NCI-H82 treated with DMSO at 0.1 percent for 48 hours (cell line): ENCODE measurements around the gene ELAC2.

Experiments
- DNase-seq: peaks from one replicate; lab custom pipeline; 2025; ENCODE audit not compliant: unreplicated experiment; lab: John Stamatoyannopoulos, UW

Gene ELAC2

DNA sequence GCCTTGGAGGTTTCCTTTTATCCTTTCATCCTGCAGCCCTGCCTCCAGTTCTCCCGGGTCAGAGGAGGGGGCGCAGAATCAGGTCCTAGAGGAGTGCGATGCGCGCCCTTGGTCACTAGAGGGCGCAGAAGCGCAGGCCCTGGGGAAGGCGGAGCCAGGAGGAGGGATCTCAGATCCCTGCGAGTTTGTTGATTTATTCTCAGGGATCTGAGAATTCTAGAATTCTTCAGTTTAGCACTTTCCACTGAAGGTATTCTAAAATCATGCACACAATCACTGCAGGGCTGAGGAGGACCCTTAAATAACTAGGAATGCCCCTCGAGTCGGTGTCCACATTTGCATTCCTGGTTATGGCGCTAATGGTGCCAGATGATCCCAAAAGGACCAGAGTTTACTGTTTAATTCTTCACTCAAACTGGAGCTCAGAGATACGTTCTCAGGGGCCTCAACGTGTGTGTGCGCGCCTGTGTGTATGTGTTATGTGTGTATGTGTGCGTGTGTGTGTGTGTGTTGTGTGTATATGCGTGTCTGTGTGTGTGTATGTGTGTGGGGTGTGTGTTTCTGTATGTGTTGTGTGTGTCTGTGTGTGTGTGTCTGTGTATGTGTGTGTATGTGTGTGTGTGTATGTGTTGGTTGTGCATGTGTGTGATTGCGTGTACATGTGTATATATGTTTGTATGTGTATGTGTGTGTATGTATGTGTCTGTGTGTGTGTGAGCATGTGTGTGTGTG lies 6.9 kb upstream of the ELAC2 start:
- no peak for DNase-seq

DNA sequence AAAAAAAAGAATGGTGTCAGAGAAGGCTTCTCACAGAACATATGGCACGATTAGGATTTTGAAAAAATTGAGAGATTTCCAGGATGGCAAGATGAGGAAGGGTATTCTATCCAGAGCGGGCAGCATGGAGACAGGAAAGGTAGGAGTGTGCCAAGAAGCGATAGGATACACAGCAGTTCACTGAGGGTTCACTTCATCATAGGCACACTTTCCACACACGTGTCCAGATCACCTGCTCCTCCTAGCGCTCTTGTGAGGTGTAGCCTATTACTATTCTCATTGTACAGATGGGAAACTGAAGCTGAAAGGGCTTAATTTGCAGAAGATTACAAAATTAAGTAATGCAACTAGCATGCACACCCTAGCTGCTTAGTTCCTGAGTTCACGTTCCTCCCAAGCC lies 6.2 kb upstream of the ELAC2 start:
- DNase-seq, result no peak

DNA sequence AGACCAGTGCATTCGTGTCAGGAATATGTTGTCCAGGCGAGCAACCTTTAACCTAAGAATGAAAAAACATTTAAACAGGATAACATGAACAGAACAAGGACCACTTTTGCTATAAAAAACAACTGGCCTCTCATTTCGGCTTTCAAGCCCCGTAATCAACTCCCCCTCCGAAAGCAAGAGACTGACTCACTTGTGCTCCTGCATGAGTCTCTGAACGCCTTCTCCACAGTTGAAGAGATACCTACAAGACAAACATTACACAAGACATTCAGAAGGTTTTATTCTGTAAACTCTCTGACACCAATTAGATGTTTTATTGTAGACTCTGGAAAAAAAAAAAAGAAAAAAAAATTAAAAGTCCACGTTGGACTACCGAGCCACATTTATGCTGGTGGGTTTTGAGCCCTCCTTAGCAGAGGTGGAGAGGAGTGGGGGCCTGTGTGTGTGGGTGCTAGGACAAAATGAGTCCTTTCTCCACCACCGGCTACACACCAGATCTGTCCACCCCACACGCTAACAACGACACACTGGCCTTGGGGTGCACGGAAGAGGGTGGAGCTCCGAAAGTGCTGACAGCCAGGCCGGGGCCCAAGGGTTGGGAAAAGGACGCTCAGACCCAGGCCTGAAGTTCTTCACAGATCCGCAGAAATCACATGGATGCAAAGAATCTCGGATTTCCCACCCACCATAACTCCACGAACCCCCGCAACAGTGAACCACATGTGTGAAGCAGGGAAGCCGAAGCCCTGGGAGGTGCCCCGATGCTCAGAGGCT lies 759 bp downstream of the ELAC2 start:
- DNase-seq, result no peak

DNA sequence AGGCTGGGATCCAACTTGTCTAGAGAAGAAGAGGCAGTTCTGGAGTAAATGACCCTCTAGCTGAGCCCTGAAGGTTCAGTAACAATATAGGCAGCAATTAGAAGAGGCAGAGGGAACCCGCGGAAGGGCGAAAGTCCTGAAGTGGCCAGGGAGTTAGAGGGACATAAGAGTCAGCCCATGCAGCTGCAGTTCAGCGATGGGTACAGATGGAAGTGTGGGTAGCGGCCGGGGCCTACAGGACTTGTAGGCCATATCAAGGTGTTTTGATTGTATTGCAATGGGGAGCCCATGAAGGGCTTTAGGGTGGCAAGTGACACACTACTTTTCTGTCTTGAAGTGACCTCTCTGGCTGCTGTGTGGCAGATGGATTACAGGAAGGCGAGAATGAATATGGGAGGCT lies 3.0 kb downstream of the ELAC2 start:
- DNase-seq, result no peak

DNA sequence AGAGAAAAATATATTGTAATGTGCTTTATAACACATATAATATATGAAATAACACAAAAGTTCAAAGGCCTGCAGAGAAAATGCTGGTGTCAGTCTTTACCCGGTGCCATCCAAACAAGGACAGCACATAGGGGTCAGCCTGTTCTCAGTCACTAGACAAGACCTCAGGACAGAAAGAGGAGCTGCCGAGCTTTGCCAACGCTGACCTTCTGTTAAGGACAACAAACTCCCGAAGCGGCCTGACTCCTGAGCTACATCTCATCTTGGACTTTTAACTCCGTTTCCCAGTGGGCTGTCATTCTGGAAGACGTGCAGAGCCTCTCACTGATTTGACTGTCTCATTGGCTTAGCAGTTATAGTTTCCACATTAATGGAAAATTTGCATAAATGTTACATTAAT lies 6.9 kb downstream of the ELAC2 start:
- no peak for DNase-seq

DNA sequence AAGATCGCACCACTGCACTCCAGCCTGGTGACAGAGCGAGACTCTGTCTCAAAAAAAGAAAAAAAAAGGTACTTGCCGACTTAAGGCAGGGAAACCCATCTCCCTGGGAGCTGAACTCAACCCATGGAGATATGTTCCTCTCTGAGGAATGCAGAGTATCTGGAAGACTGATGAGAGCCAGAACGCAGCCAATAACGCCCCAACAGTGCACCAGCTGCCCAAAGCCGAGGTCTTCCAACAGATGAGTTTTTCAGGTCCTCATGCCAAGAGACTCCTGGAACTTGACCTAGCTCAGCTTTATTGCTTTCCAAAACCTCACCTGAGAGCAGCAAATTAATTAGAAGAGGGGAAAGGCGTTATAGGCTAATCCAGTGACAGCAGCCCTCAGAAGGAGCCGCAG lies 9.4 kb downstream of the ELAC2 start:
- DNase-seq, result no peak

DNA sequence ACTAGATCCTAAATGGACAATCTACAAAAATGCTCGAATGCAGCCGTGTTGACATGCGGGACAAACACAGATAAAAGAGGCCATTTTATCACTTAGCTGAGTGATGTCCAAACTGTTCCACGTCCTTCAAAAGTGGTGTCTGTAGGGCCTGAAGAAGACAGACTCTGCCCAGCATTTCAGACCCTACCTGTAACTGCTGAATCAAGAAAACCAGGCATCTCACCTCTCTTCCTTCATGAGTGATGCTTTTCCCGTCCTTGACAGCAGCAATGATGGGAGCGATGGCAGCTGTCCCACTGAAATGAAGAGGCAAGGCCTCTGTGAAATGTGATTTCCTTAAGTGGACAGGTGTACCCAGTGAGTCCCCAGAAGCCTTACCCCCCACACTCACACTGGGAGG lies 12.3 kb downstream of the ELAC2 start:
- DNase-seq, result no peak

- no peak for DNase-seq
Measured at GRCh38 chr17:13004336-13004735, 13.5 kb downstream of the ELAC2 start.

DNA sequence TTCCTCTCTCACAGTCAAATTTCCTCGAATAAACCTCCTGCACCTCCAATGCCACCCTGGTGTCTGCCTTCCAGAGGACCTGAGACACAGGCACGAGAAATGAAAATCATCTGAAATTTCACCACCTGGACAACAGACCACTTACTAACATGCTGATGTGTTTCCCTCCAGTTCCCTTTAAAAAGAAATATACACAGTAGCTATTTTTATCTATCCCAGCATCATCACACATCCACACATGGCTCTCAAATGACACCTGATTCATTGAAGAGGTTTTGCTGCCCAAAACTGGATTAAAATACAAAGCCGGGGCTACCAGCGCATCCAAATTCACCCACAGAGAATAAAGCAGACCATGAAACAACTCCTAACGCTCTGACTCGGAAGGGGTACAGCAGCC lies 13.9 kb downstream of the ELAC2 start:
- DNase-seq, result no peak

DNA sequence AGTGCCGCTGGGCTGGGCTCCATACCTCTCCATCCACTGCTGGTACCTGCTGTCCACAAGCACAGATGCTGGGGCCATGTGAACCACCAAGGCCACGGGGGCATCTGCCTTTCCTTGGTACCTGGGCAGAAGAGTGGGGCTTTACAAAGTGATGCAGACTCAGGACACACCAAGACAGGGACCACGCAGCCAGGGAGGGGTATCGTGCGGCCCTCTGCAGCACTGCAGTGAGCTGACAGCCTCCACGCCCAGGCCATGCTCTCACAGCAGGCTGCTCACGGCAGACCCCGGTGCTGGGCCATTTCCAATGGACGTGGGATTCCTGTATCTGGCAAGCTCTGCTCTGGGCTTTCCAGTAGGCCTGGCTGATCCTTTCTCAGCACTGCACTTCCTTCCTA lies 14.4 kb downstream of the ELAC2 start:
- no peak for DNase-seq

DNA sequence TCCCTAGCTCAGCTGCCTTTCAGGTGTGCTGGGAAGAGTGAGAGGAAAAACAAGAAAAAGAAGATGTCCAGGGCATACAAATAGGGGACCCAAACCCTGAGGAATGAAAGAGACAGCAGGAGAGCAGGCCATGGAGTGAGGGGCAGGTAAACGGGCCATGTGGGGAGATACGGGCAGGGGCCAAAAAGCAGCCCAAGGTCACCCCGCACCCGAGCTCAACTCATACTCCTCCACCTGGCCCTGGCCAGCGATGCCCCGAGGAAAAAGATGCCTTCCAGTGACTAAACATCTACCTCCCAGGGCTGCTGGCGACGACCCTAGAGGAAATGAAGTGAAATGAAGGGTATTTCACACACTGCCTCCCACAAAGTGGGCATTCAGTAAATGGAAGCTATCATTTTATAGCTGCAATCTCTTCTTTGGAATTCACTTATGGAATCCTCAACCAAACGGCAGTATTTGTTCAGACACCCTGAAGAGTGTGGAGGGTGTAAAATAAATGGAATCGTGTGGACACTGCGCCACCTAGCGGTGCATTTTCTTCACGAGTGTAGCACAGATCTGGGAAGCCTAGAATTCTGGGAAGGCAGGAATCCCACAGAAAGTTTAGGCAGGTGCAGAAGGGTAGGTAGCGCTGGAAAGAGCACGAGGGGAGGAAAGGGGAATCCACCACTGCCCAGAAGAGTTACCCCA lies 14.9 kb downstream of the ELAC2 start:
- DNase-seq, result peak; percentile 37

GRCh38 chr17:13001991-13002615 lies 15.7 kb downstream of the ELAC2 start:
- DNase-seq, result no peak

DNA sequence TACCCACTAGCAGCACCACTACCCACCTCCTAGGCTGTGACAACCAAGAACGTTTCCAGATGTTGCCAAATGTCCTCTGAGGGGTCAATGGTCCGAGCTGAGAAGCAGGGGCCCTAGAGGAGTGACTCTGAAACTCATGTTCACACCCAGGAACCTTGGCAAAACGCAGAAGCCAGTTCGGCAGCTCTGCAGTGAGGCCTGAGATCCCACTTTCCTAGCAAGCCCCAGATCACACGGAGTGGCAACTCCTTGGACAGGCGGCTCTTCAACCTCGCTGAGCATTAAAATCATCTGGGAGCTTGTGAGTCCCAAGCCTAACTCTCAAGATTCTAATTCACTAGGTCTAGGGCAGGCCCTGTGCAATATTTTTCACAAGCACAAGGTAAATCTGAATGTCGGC lies 17.3 kb downstream of the ELAC2 start:
- DNase-seq, result no peak

DNA sequence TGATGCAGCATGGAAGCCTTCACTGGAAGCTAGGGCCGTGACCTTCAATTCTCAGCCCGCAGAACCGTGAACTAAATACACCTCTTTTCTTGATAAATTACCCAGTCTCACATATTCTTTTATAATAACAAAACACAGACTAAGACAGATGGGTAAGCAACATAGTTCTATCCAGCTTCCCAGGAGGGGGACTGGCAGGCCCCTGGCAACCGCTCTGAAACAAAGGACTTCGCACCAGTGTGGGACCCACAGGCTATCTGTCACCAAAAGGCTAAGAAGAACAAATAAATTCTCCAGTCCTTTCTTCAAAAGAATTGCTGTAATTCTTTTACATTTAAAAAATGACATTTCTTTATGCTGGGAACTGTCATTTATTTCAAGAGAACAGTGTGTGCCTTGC lies 19.0 kb downstream of the ELAC2 start:
- no peak for DNase-seq

DNA sequence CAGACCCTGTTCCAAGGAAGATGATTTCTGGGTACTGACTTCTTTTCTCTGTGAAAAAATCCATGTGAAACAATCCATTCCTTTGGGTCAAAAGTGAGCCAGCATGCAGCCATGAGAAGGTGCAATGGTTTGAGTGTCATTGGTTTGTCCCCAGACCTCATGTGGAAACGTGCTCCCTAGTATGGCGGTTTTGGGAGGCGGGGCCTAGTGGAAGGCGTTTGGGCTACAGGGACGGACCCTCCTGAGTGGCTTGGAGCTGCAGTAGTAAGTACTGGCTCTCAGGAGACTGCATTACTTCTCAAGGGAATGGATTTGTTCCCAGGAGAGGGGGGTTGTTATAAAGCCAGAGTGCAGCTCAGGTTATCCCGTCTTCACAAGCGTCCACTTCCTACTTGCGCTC lies 19.4 kb downstream of the ELAC2 start:
- no peak for DNase-seq

DNA sequence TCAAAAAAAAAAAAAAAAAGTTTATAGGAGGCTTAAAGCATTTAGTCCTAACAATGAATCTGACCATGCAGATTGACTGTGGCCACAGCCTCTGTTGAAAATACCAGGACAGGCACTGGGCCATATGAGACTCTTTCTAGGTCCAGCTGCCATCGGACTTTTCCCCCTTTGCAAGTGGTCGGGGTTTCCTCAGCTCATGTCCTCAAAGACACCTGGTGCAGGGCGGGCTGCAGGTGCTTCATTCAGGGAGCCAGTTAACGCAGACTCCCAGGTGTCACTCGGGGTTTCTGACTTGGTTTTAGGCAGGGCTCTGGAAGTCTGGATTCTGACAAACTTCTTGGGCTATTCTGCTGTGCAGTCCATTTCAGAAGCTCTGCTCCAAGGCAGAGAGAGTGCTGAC lies 20.9 kb downstream of the ELAC2 start:
- no peak for DNase-seq

GRCh38 chr17:12996357-12996756 lies 21.5 kb downstream of the ELAC2 start:
- no peak for DNase-seq

GRCh38 chr17:12995896-12996295 lies 21.9 kb downstream of the ELAC2 start:
- no peak for DNase-seq

GRCh38 chr17:12995106-12995895 lies 22.5 kb downstream of the ELAC2 start:
- DNase-seq, result no peak

DNA sequence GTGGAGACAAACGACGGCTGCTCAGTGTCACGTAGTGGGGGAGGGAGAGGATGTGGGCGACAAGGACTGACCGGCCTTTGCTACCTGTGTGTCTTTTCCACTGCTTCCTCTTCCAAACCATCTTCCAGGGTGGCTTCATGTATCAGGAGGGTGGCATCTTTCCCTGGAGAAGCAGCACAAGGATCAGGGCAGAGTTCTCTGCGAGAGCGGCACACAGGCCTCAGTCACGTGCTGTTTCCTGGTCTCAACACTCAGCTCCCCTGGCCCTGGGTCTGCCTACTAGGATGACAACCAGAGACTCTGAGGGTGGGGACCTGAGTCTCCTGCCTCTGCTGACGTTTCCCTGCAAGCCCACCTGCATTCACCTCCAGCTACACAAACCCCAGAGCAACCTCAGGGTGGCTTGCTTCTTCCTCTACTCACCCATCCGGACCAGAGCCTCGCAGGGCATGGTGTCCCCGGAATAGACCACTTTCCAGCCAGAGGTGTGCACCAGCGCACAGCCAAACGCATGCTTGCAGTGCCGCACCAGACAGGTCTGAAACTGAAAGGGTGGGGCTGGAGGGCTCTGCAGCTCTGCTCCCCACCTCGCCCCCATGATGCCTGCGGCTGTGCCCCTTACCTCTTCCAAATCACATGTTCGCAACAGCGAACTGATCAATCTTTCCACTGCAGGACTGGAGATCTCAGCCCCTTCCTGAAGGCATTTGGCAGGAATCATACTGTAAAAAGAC lies 23.3 kb downstream of the ELAC2 start:
- DNase-seq, result no peak
